ENCODE measurements around the gene DYNLRB1. TPM values are rescaled to one million over a fixed set of nuclear protein-coding genes. Genes with fewer than 3 reads are reported as not detected.

Gene DYNLRB1
- total RNA-seq, 1 donor, result 57.4 TPM

DNA sequence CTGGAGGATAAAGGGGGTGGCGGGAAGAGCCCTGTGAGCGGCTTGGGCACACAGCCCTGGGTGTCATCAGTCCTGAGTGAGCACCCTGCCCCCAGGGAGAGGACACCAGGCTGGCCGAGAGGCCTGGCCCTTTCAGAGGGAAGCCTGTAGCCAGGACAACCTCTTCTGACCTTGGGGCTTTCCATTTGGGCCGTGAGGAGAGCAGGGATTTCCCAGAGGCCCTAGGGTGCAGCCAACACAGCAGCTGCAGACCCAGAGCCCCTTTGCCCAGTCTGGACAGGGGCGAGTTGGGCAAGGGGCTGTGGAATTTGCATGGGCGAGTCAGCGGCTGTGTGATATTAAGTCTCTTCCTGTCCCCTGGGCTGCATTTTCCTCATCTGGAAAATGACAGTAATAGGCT lies 48.6 kb downstream of the DYNLRB1 start:
- no peak for DNase-seq (ENCODE audit: low read depth)
- no peak overlapping the region for H3K4me3 ChIP-seq (ENCODE audit: low read depth, low read length)
- TF ChIP-seq, protein P1, sequence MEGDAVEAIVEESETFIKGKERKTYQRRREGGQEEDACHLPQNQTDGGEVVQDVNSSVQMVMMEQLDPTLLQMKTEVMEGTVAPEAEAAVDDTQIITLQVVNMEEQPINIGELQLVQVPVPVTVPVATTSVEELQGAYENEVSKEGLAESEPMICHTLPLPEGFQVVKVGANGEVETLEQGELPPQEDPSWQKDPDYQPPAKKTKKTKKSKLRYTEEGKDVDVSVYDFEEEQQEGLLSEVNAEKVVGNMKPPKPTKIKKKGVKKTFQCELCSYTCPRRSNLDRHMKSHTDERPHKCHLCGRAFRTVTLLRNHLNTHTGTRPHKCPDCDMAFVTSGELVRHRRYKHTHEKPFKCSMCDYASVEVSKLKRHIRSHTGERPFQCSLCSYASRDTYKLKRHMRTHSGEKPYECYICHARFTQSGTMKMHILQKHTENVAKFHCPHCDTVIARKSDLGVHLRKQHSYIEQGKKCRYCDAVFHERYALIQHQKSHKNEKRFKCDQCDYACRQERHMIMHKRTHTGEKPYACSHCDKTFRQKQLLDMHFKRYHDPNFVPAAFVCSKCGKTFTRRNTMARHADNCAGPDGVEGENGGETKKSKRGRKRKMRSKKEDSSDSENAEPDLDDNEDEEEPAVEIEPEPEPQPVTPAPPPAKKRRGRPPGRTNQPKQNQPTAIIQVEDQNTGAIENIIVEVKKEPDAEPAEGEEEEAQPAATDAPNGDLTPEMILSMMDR (IDR thresholded peaks at IDR 0.05; ENCODE audit: insufficient read depth, low read depth, low read length), result no peak

DNA sequence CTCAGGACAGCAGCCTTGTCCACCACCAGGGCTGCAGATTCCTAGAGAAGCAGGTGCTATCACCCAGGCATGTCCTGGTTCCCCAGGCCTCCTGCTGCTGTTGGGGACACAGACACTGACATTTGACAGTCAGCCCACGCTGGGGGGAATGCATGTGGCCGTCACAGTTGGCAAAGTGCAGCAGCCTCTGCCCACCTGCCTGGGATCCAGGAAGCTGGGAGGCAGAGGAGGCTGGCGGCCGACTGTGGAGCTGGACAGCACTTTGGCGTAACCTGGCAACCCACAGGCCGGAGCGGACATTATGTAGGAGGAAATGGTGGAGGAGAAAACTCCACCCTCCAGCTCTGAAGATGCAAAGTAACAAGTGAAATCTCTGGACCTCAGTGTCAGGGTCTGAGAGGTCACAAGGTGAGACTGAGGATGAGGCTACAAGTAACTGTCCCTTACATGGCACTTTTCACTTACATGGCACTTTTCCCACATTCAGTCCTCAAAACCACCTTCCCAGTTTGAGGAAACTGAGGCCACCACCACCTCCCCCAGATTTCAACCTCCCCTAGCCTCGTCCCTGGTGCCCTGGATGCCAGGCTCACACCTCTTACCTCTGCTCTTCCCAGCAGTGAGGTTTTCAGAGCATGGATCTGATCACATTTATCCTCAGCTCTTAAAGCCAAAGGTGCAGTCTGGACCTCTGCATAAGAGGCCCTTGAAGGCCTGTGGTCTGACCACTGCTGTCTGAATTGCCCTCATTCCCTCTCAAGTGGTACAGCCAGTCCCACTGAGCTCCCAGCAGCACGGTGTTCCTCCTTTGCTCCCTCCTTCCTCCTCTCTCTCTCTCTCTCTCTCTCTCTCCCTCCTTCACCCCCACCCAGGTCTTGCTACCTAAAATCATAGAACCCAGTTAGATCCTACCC lies 51.0 kb downstream of the DYNLRB1 start:
- no peak overlapping the region for H3K4me3 ChIP-seq (ENCODE audit: low read depth, low read length)
- DNase-seq (ENCODE audit: low read depth), result no peak
- TF ChIP-seq, protein P1 (IDR thresholded peaks at IDR 0.05; ENCODE audit: insufficient read depth, low read depth, low read length), result no peak

- no peak overlapping the region for H3K4me3 ChIP-seq (ENCODE audit: low read depth, low read length)
- no peak for DNase-seq (ENCODE audit: low read depth)
- TF ChIP-seq, protein P1 (IDR thresholded peaks at IDR 0.05; ENCODE audit: insufficient read depth, low read depth, low read length), result no peak
These were observed 52.0 kb downstream of the DYNLRB1 start for GRCh38 chr20:34567892-34568865.

DNA sequence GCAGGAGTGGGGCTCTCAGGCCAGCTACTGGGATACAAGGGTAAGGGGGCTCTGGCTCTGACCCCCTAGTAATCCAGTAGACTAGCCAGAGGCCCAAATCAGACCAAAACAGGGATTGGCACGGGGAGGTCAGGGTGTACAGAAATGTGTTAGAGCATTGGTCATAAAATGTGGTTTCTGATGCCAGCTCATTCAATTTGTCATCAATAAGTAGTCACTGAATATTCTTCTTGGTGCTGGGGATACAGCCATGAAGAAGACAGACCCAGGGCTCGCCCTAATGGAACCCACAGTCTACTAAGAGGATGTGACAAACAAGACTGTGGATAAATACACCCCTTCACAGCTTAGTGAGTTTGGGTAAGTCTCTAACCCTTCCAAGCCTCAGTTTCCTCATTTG lies 53.4 kb downstream of the DYNLRB1 start:
- no peak overlapping the region for H3K4me3 ChIP-seq (ENCODE audit: low read depth, low read length)
- no peak for DNase-seq (ENCODE audit: low read depth)
- TF ChIP-seq, protein P1 (IDR thresholded peaks at IDR 0.05; ENCODE audit: insufficient read depth, low read depth, low read length), result no peak

GRCh38 chr20:34570859-34571306 lies 54.7 kb downstream of the DYNLRB1 start:
- no peak overlapping the region for H3K4me3 ChIP-seq (ENCODE audit: low read depth, low read length)
- peak; percentile 88 for DNase-seq (ENCODE audit: low read depth)
- TF ChIP-seq, protein P1 (IDR thresholded peaks at IDR 0.05; ENCODE audit: insufficient read depth, low read depth, low read length), result no peak

DNA sequence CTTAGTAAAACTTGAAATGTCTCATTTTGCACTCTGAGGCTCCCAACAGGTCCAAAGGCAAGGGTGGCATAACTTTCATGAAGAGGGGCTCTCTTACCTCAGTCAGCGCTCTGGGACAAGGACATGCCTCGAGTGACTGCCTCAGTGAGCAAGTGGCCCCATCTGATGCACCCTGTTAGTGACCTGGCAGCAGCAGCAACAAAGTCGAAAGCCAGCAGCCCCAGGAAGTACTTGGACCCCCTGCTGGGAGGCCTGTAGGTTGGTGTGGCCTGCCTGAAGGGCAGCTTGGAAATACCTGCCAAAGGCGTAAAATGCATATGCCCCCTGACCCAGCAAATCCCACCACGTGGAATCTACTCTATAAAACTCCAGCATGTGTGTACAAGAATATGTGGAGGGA lies 55.5 kb downstream of the DYNLRB1 start:
- H3K4me3 ChIP-seq (ENCODE audit: low read depth, low read length), result no peak overlapping the region
- TF ChIP-seq, protein P1 (IDR thresholded peaks at IDR 0.05; ENCODE audit: insufficient read depth, low read depth, low read length), result no peak
- DNase-seq (ENCODE audit: low read depth), result no peak
